HFFc6 (cell line): ENCODE data around the gene IGFL4. TPM values are rescaled to one million over a fixed set of nuclear protein-coding genes. Genes with fewer than 3 reads are reported as not detected.

Experiments
- DNase-seq: peaks from one replicate; pipeline ENCODE4 v3.0.0-alpha.2; 2018
- H3K27ac Mint-ChIP-seq: 2 replicates; pipeline ENCODE4 v1.8.0; 2020; ENCODE audit warnings: mild to moderate bottlenecking, mixed read lengths
- H3K27me3 Mint-ChIP-seq: 2 replicates; pipeline ENCODE4 v1.8.0; 2021; ENCODE audit warnings: mild to moderate bottlenecking, moderate library complexity, mixed read lengths; ENCODE audit not compliant: insufficient read depth
- H3K36me3 Mint-ChIP-seq: 2 replicates; pipeline ENCODE4 v1.8.0; 2021; ENCODE audit warnings: low read depth, mixed read lengths
- H3K4me1 Mint-ChIP-seq: 2 replicates; pipeline ENCODE4 v1.8.0; 2020; ENCODE audit warnings: low read depth, mixed read lengths
- H3K4me3 Mint-ChIP-seq: 2 replicates; pipeline ENCODE4 v1.8.0; 2020; ENCODE audit warnings: mild to moderate bottlenecking, moderate library complexity, mixed read lengths
- H3K9me3 Mint-ChIP-seq: 2 replicates; pipeline ENCODE4 v1.8.0; 2020; ENCODE audit warnings: mild to moderate bottlenecking, mixed read lengths
- total RNA-seq, 6 experiments: library from RNA; stranded (reverse); fragmentation: NEBNext Ultra II Directional; extraction: Animal tissue kit (Norgen Biotek cat#: 25700); gene quantifications; 2 replicates in 1 of 6; 3 replicates in 5 of 6; pipeline ENCODE4 v1.2.3, GENCODE V29; 2021
- TF ChIP-seq, protein P1 (sequence below): fragments of 200-600 bp; sonication (generic); IDR thresholded peaks from 2 replicates; pipeline ENCODE4 v1.5.0; 2021; ENCODE audit warnings: antibody characterized with exemption, mild to moderate bottlenecking

IGFL4 gene
- total RNA-seq, 6 experiments from 2014 or later = not detected

GRCh38 chr19:46068345-46069258 lies 27.8 kb upstream of the IGFL4 start:
- peaks cover 19% of the 10 kb centered on the region for H3K27me3 Mint-ChIP-seq

DNA sequence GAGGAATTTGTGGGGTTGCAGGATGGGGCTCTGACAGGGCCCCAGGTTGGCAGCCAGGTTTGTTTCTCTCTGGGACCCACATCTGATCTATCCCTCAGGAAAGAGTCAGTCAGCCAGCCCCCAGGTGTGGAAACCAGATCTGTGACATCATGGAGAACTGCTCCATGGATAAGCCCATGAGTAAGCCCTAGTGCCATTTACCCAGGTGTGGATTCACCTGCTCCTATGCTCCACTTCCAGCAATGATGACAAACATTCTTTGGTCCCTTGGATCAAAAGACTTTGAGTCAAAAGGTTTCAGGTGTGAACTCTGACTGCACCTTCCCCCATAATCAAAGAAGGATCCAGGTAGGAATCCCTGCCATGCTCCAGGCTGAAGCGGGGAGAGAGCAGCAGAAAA lies 26.9 kb upstream of the IGFL4 start:
- Mint-ChIP-seq H3K36me3 (no peaks in the 10 kb centered on the region; the same call in 1 of the 2 replicates), H3K4me1 (peaks cover 68% of the 10 kb centered on the region), H3K27ac (no peak overlapping the region), H3K9me3 (no peaks in the 10 kb centered on the region), H3K4me3 (no peak overlapping the region), H3K27me3 (peaks cover 24% of the 10 kb centered on the region)
- TF ChIP-seq, protein P1, sequence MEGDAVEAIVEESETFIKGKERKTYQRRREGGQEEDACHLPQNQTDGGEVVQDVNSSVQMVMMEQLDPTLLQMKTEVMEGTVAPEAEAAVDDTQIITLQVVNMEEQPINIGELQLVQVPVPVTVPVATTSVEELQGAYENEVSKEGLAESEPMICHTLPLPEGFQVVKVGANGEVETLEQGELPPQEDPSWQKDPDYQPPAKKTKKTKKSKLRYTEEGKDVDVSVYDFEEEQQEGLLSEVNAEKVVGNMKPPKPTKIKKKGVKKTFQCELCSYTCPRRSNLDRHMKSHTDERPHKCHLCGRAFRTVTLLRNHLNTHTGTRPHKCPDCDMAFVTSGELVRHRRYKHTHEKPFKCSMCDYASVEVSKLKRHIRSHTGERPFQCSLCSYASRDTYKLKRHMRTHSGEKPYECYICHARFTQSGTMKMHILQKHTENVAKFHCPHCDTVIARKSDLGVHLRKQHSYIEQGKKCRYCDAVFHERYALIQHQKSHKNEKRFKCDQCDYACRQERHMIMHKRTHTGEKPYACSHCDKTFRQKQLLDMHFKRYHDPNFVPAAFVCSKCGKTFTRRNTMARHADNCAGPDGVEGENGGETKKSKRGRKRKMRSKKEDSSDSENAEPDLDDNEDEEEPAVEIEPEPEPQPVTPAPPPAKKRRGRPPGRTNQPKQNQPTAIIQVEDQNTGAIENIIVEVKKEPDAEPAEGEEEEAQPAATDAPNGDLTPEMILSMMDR = no peak
- no peak for DNase-seq

More at GRCh38 chr19:46068345-46069258, 27.8 kb upstream of the IGFL4 start:
- Mint-ChIP-seq H3K4me3 (peak overlapping the region; percentile 54), H3K9me3 (no peaks in the 10 kb centered on the region), H3K27ac (peak overlapping the region; percentile 48), H3K36me3 (no peaks in the 10 kb centered on the region), H3K4me1 (peaks cover 77% of the 10 kb centered on the region)
- peak; percentile 91 for DNase-seq
- TF ChIP-seq, protein P1 = no peak

DNA sequence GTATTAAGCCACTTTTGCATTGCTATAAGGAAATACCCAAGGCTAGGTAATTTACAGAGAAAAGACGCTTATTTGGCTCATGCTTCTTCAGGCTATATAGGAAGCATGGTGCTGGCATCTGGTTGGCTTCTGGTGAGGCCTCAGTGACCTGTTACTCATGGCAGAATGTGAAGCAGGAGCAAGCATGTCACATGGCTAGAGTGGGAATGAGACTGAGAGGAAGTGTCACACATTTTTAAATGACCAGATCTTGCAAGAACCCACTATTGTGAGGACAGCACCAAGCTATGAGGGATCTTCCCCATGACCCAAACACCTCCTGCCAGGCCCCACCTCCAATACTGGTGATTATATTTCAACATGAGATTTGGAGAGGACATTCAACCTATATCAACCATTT lies 25.7 kb upstream of the IGFL4 start:
- Mint-ChIP-seq H3K27ac (no peak overlapping the region), H3K36me3 (peaks cover 2% of the 10 kb centered on the region), H3K4me3 (no peak overlapping the region), H3K27me3 (peaks cover 30% of the 10 kb centered on the region), H3K9me3 (peaks cover 5% of the 10 kb centered on the region; the same call in 1 of the 2 replicates), H3K4me1 (peaks cover 64% of the 10 kb centered on the region)
- DNase-seq = no peak
- TF ChIP-seq, protein P1 = no peak

GRCh38 chr19:46065486-46066071 lies 24.8 kb upstream of the IGFL4 start:
- H3K9me3 Mint-ChIP-seq = peaks cover 10% of the 10 kb centered on the region
- DNase-seq = peak; percentile 79
- TF ChIP-seq, protein P1 = peak; percentile 18
- H3K36me3 Mint-ChIP-seq = peaks cover 7% of the 10 kb centered on the region
- H3K4me1 Mint-ChIP-seq = peaks cover 57% of the 10 kb centered on the region
- H3K27ac Mint-ChIP-seq = 0 out of 2 replicates have a peak overlapping the region, but pooled peaks have one; percentile 44
- peaks cover 29% of the 10 kb centered on the region for H3K27me3 Mint-ChIP-seq
- no peak overlapping the region for H3K4me3 Mint-ChIP-seq

DNA sequence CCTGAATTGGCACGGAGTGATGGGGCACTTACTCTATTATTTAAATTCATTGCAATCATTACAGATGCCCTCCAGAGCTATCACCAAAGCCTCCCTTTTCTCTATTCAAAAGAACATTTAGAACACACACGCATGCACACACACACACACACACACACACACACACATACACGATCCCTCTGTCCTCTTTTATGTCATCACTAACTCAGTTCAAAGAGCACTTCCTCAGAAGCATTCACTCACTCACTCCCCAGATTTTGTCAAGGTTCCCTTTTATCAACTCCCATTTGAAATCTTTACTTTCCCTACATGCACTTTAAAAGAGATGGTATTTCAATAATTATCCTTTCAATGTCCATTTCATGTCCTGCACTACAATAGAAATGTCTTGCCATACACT lies 22.4 kb upstream of the IGFL4 start:
- H3K27me3 Mint-ChIP-seq = peaks cover 43% of the 10 kb centered on the region

More for the DNA sequence above, 22.4 kb upstream of the IGFL4 start:
- H3K9me3 Mint-ChIP-seq = peaks cover 18% of the 10 kb centered on the region
- H3K27ac Mint-ChIP-seq = no peak overlapping the region
- DNase-seq = no peak
- H3K36me3 Mint-ChIP-seq = peaks cover 16% of the 10 kb centered on the region
- no peak overlapping the region for H3K4me3 Mint-ChIP-seq
- TF ChIP-seq, protein P1 = no peak
- peaks cover 33% of the 10 kb centered on the region for H3K4me1 Mint-ChIP-seq
